ENCODE results near the gene SNAP29.

The SNAP29 gene

GRCh38 chr22:20867179-20868024, 8.6 kb downstream of the SNAP29 start:
- DNase-seq (ENCODE audit: low spot score): no peak
- H3K4me3 ChIP-seq: no peak overlapping the region
- H3K27ac ChIP-seq: peak overlapping the region; percentile 48 to 88
- TF ChIP-seq CTCF (IDR thresholded peaks at IDR 0.05): no peak

GRCh38 chr22:20868025-20868962, 9.5 kb downstream of the SNAP29 start:
- H3K4me3 ChIP-seq: no peak overlapping the region
- no peak for TF ChIP-seq CTCF (IDR thresholded peaks at IDR 0.05)
- H3K27ac ChIP-seq: peak overlapping the region; percentile 48 to 88
- no peak for DNase-seq (ENCODE audit: low spot score)

GRCh38 chr22:20869234-20869633, 10.4 kb downstream of the SNAP29 start:
- DNase-seq (ENCODE audit: low spot score): no peak
- Histone ChIP-seq H3K4me3 (no peak overlapping the region), H3K27ac (no peak overlapping the region)
- no peak for TF ChIP-seq CTCF (IDR thresholded peaks at IDR 0.05)

GRCh38 chr22:20873214-20873613, 14.4 kb downstream of the SNAP29 start:
- no peak for DNase-seq (ENCODE audit: low spot score)
- no peak overlapping the region for H3K4me3 ChIP-seq
- no peak for TF ChIP-seq CTCF (IDR thresholded peaks at IDR 0.05)
- no peak overlapping the region for H3K27ac ChIP-seq

GRCh38 chr22:20875296-20875695, 16.5 kb downstream of the SNAP29 start:
- Histone ChIP-seq H3K4me3 (no peak overlapping the region), H3K27ac (no peak overlapping the region)
- no peak for DNase-seq (ENCODE audit: low spot score)
- TF ChIP-seq CTCF (IDR thresholded peaks at IDR 0.05): no peak

GRCh38 chr22:20877715-20878114, 18.9 kb downstream of the SNAP29 start:
- no peak for DNase-seq (ENCODE audit: low spot score)
- Histone ChIP-seq H3K27ac (no peak overlapping the region), H3K4me3 (no peak overlapping the region)
- TF ChIP-seq CTCF (IDR thresholded peaks at IDR 0.05): no peak
